HUES48 (cell line): ENCODE data around the gene USP36.
"Not testable (repeated sequence)": the region's sequence is repeated elsewhere in the genome, so short reads cannot be mapped to it uniquely, and the experiment has no call there.

Source experiments
- H3K27ac ChIP-seq: one replicate; pipeline ENCODE4 v1.7.0; 2013; ENCODE audit warnings: low read depth, low read length, inconsistent platforms
- H3K27me3 ChIP-seq: 2 replicates; pipeline ENCODE4 v1.6.1; 2013; ENCODE audit warnings: mild to moderate bottlenecking, low read length; ENCODE audit not compliant: control insufficient read depth, insufficient read depth
- H3K36me3 ChIP-seq: 2 replicates; pipeline ENCODE4 v1.6.1; 2013; ENCODE audit warnings: low read length; ENCODE audit not compliant: control insufficient read depth, insufficient read depth
- H3K4me1 ChIP-seq: 2 replicates; pipeline ENCODE4 v1.6.1; 2013; ENCODE audit warnings: mild to moderate bottlenecking, low read length; ENCODE audit not compliant: control insufficient read depth, insufficient read depth
- H3K4me3 ChIP-seq: 2 replicates; pipeline ENCODE4 v1.5.1; 2013; ENCODE audit warnings: mild to moderate bottlenecking, low read depth, low read length
- H3K9ac ChIP-seq: 2 replicates; pipeline ENCODE4 v1.6.1; 2013; ENCODE audit warnings: mild to moderate bottlenecking, low read depth, low read length, moderate library complexity
- H3K9me3 ChIP-seq: 2 replicates; pipeline ENCODE4 v1.6.1; 2013; ENCODE audit warnings: low read length; ENCODE audit not compliant: control insufficient read depth, insufficient read depth

The USP36 gene

DNA sequence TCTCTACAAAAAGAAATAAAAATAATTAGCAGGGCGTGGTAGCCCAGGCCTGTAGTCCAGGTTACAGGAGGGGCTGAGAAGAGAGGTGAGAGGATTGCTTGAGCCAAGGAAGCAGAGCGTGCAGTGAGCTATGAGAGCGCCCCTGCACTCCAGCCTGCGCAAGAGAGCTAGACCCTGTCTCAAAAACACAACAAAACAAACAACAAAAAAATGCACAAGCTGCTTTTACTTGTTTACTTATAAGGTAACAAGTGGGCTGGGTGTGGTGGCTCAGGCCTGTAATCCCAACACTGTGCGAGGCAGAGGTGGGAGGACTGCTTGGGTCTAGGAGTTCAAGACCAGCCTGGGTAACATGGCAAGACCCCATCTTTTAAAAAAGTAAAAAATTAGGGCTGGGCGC lies 60.3 kb downstream of the USP36 start:
- H3K27ac ChIP-seq: no peak overlapping the region
- no peaks in the 10 kb centered on the region for H3K4me1 ChIP-seq
- no peak overlapping the region for H3K9ac ChIP-seq
- no peaks in the 10 kb centered on the region for H3K9me3 ChIP-seq
- H3K27me3 ChIP-seq: no peaks in the 10 kb centered on the region
- H3K4me3 ChIP-seq: no peak overlapping the region
- H3K36me3 ChIP-seq: no peaks in the 10 kb centered on the region

- H3K27ac ChIP-seq: no peak overlapping the region
- no peak overlapping the region for H3K9ac ChIP-seq
- no peak overlapping the region for H3K4me3 ChIP-seq
- H3K4me1 ChIP-seq: 0 out of 2 replicates have a peak, but pooled peaks cover under 1% of the 10 kb centered on the region
- no peaks in the 10 kb centered on the region for H3K27me3 ChIP-seq
- H3K9me3 ChIP-seq: no peaks in the 10 kb centered on the region
- H3K36me3 ChIP-seq: no peaks in the 10 kb centered on the region
These were observed 60.8 kb downstream of the USP36 start for GRCh38 chr17:78779850-78780249.

- H3K36me3 ChIP-seq, H3K4me1 ChIP-seq, H3K27ac ChIP-seq, H3K27me3 ChIP-seq, H3K4me3 ChIP-seq, H3K9ac ChIP-seq, H3K9me3 ChIP-seq: not testable (repeated sequence)
These were observed 61.3 kb downstream of the USP36 start for GRCh38 chr17:78779286-78779651.

DNA sequence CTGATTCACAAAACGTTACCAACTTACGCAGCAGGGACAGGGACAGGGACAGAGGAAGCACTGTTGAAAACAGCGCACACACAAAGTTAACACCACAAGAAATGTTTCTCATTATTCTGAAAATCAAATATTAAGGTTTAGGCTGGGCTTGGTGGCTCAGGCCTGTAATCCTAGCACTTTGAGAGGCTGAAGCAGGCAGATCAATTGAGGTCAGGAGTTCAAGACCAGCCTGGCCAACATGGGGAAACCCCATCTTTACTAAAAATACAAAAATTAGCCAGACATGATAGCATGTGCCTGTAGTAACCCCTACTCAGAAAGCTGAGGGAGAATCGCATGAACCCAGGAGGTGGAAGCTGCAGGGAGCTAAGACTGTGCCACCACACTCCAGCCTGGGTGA lies 62.7 kb downstream of the USP36 start:
- Histone ChIP-seq H3K4me1 (0 out of 2 replicates have a peak, but pooled peaks cover 4% of the 10 kb centered on the region), H3K4me3 (no peak overlapping the region), H3K9ac (no peak overlapping the region), H3K36me3 (no peaks in the 10 kb centered on the region), H3K27ac (no peak overlapping the region), H3K27me3 (no peaks in the 10 kb centered on the region), H3K9me3 (no peaks in the 10 kb centered on the region)

DNA sequence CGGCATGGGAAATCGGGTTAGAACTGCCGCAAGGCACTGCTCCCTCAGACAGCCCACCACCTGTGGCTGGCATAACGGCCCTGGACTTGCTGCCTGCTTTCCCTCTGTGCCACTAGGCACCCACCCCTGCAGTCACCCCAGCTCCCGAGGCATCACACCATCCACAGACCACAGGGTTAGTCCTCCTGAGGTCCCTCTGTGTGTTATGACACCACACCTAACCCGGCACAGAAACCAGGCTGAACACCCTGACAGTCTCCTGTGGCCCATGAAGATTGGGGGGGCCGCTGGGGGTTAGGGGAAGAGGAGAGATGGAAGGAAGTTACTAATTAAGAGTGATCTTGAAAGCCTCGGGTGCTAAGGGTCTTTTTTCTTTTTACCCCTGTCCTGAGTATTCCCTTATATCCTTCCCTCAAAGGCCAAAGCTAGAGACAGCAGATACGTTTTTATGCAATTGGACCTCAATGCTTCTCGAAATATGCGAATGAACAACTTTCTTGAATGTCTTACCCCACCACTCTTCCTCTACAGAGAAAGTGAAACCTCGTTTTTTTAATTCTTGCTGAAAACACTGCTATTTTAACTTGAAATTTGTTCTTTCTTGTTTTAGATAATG lies 65.5 kb downstream of the USP36 start:
- H3K27me3 ChIP-seq: no peaks in the 10 kb centered on the region
- H3K27ac ChIP-seq: no peak overlapping the region
- H3K9ac ChIP-seq: no peak overlapping the region
- H3K9me3 ChIP-seq: no peaks in the 10 kb centered on the region
- H3K4me1 ChIP-seq: 0 out of 2 replicates have a peak, but pooled peaks cover 4% of the 10 kb centered on the region
- no peaks in the 10 kb centered on the region for H3K36me3 ChIP-seq
- H3K4me3 ChIP-seq: no peak overlapping the region

- Histone ChIP-seq H3K4me1 (0 out of 2 replicates have a peak, but pooled peaks cover 4% of the 10 kb centered on the region), H3K4me3 (no peak overlapping the region), H3K9me3 (no peaks in the 10 kb centered on the region), H3K9ac (no peak overlapping the region), H3K27me3 (no peaks in the 10 kb centered on the region), H3K27ac (no peak overlapping the region), H3K36me3 (no peaks in the 10 kb centered on the region)
These were observed 66.2 kb downstream of the USP36 start for GRCh38 chr17:78774453-78774852.

GRCh38 chr17:78771758-78772382 lies 68.7 kb downstream of the USP36 start:
- no peak overlapping the region for H3K27ac ChIP-seq

DNA sequence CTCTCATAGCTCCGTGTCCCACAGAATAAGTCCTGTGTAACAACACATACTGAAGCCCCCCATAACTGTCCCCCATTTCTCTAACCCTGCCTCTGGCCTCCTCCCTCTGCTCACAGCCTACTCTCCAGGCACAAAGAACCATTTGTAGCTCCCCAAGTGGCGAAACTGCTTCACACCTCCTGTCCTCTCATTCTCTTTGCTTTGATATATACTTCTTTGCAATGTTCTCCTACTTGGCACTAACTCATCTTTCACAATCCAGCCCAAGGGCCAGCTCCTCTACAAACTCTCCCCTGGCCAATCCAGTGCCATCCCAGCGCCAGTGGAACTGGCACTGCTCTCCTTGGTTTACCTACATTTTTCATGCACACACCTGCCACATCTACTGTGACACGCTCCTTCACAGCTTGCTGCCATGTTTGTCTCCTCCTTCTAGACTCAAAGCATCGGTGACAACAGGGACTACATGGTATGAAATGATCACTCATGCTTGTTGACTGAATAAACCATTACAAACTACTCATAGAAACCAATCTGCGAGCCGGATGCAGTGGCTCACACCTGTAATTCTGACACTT lies 71.3 kb downstream of the USP36 start:
- Histone ChIP-seq H3K27me3 (no peaks in the 10 kb centered on the region), H3K9me3 (no peaks in the 10 kb centered on the region), H3K9ac (no peak overlapping the region), H3K36me3 (no peaks in the 10 kb centered on the region), H3K27ac (no peak overlapping the region), H3K4me3 (no peak overlapping the region), H3K4me1 (no peaks in the 10 kb centered on the region)

More at GRCh38 chr17:78771758-78772382, 68.7 kb downstream of the USP36 start:
- Histone ChIP-seq H3K9me3 (no peaks in the 10 kb centered on the region), H3K9ac (no peak overlapping the region), H3K4me1 (0 out of 2 replicates have a peak, but pooled peaks cover 4% of the 10 kb centered on the region), H3K4me3 (no peak overlapping the region), H3K36me3 (no peaks in the 10 kb centered on the region), H3K27me3 (no peaks in the 10 kb centered on the region)

- Histone ChIP-seq H3K4me3 (no peak overlapping the region), H3K27ac (no peak overlapping the region), H3K4me1 (no peaks in the 10 kb centered on the region)
These were observed 72.8 kb downstream of the USP36 start for GRCh38 chr17:78767806-78768205.

GRCh38 chr17:78766743-78767294 lies 73.8 kb downstream of the USP36 start:
- Histone ChIP-seq H3K36me3 (no peaks in the 10 kb centered on the region), H3K4me3 (no peak overlapping the region), H3K4me1 (no peaks in the 10 kb centered on the region), H3K27ac (no peak overlapping the region), H3K9me3 (no peaks in the 10 kb centered on the region), H3K9ac (no peak overlapping the region), H3K27me3 (no peaks in the 10 kb centered on the region)

More at GRCh38 chr17:78767806-78768205, 72.8 kb downstream of the USP36 start:
- Histone ChIP-seq H3K27me3 (no peaks in the 10 kb centered on the region), H3K9ac (no peak overlapping the region), H3K9me3 (no peaks in the 10 kb centered on the region), H3K36me3 (no peaks in the 10 kb centered on the region)

GRCh38 chr17:78766225-78766624 lies 74.4 kb downstream of the USP36 start:
- no peaks in the 10 kb centered on the region for H3K4me1 ChIP-seq
- no peak overlapping the region for H3K9ac ChIP-seq
- no peak overlapping the region for H3K27ac ChIP-seq
- no peaks in the 10 kb centered on the region for H3K36me3 ChIP-seq
- no peak overlapping the region for H3K4me3 ChIP-seq
- no peaks in the 10 kb centered on the region for H3K27me3 ChIP-seq
- H3K9me3 ChIP-seq: no peaks in the 10 kb centered on the region
